Caco-2 (cell line): Measurements from ENCODE around the gene P3H4. TPM values are rescaled to one million over a fixed set of nuclear protein-coding genes. Genes with fewer than 3 reads are reported as not detected.

Source experiments
- BruUV-seq: library from RNA; stranded (reverse); fragments of 400-500 nt; replicated peaks from 2 replicates; lab custom pipeline; 2021; lab: Mats Ljungman, UMichigan
- CTCF ChIA-PET: fragments of 300-600 bp; sonication (Branson Sonifier 250); formaldehyde crosslinking; loops from one replicate; lab custom pipeline; 2022; ENCODE audit warnings: antibody characterized with exemption; lab: Charles Lee
- POLR2A ChIA-PET: fragments of 300-600 bp; sonication (Branson Sonifier 250); formaldehyde crosslinking; loops from one replicate; lab custom pipeline; 2022; ENCODE audit warnings: antibody characterized with exemption; lab: Charles Lee
- DNase-seq, 2 experiments: peaks; one replicate each; pipeline versions ENCODE4 v3.0.0 to v3.0.0-alpha.2; 2020 to 2022
- H3K27me3 ChIP-seq: replicated peaks from 2 replicates; pipeline ENCODE4 v1.6.0; 2011; ENCODE audit warnings: low read length; ENCODE audit not compliant: control insufficient read depth, insufficient read depth
- H3K36me3 ChIP-seq: 2 replicates; pipeline ENCODE4 v1.5.1; 2011; ENCODE audit warnings: low read length; ENCODE audit not compliant: control insufficient read depth, insufficient read depth
- H3K4me1 ChIP-seq: fragments of 250-450 bp; sonication (Bioruptor Pico); 2 replicates; pipeline ENCODE4 v1.5.1; 2020; ENCODE audit warnings: mild to moderate bottlenecking
- H3K4me3 ChIP-seq: 2 replicates; pipeline ENCODE4 v1.5.1; 2011; ENCODE audit warnings: low read depth, mild to moderate bottlenecking, control low read depth, low read length
- H3K9me3 ChIP-seq: fragments of 250-450 bp; sonication (Bioruptor Pico); 2 replicates; pipeline ENCODE4 v1.5.1; 2020; ENCODE audit warnings: mild to moderate bottlenecking, moderate library complexity
- H3K27ac Mint-ChIP-seq: one replicate; pipeline ENCODE4 v1.8.0; 2022; ENCODE audit warnings: mixed read lengths; ENCODE audit not compliant: unreplicated experiment
- H3K27me3 Mint-ChIP-seq: one replicate; pipeline ENCODE4 v1.8.0; 2022; ENCODE audit warnings: mixed read lengths; ENCODE audit not compliant: insufficient read depth, unreplicated experiment
- H3K36me3 Mint-ChIP-seq: one replicate; pipeline ENCODE4 v1.8.0; 2022; ENCODE audit warnings: mild to moderate bottlenecking, mixed read lengths; ENCODE audit not compliant: insufficient read depth, unreplicated experiment
- H3K4me1 Mint-ChIP-seq: one replicate; pipeline ENCODE4 v1.8.0; 2022; ENCODE audit warnings: low read depth, mixed read lengths; ENCODE audit not compliant: unreplicated experiment
- H3K4me3 Mint-ChIP-seq: one replicate; pipeline ENCODE4 v1.8.0; 2022; ENCODE audit warnings: mild to moderate bottlenecking, moderate library complexity, mixed read lengths; ENCODE audit not compliant: unreplicated experiment
- H3K9me3 Mint-ChIP-seq: one replicate; pipeline ENCODE4 v1.8.0; 2022; ENCODE audit warnings: mixed read lengths; ENCODE audit not compliant: unreplicated experiment
- intact Hi-C: fragments of 100-400 bp; cut with micrococcal nuclease; formaldehyde crosslinking; loops from one replicate; pipeline ENCODE4 v1.10.0; 2022; ENCODE audit not compliant: unreplicated experiment
- total RNA-seq: library from RNA; stranded (reverse); gene quantifications from 2 replicates; pipeline ENCODE4 v1.2.3, GENCODE V29; 2022
- TF ChIP-seq, protein P1 (sequence below), 2 experiments: fragments of 200-600 bp in 1 of 2; IDR thresholded peaks; 1 replicate in 1 of 2; 2 replicates in 1 of 2; pipeline versions ENCODE4 v1.5.1 to v1.8.0; 2011 to 2022; ENCODE audit warnings: antibody characterized with exemption in 1 of 2, control low read depth in 1 of 2, inconsistent platforms in 1 of 2, low read depth in 1 of 2, low read length in 1 of 2, mild to moderate bottlenecking in 1 of 2, moderate library complexity in 1 of 2; ENCODE audit not compliant: insufficient read depth in 1 of 2, severe bottlenecking in 1 of 2, unreplicated experiment in 1 of 2

P3H4 gene
- total RNA-seq, 1 experiment from 2014 or later = 39.2 TPM

DNA sequence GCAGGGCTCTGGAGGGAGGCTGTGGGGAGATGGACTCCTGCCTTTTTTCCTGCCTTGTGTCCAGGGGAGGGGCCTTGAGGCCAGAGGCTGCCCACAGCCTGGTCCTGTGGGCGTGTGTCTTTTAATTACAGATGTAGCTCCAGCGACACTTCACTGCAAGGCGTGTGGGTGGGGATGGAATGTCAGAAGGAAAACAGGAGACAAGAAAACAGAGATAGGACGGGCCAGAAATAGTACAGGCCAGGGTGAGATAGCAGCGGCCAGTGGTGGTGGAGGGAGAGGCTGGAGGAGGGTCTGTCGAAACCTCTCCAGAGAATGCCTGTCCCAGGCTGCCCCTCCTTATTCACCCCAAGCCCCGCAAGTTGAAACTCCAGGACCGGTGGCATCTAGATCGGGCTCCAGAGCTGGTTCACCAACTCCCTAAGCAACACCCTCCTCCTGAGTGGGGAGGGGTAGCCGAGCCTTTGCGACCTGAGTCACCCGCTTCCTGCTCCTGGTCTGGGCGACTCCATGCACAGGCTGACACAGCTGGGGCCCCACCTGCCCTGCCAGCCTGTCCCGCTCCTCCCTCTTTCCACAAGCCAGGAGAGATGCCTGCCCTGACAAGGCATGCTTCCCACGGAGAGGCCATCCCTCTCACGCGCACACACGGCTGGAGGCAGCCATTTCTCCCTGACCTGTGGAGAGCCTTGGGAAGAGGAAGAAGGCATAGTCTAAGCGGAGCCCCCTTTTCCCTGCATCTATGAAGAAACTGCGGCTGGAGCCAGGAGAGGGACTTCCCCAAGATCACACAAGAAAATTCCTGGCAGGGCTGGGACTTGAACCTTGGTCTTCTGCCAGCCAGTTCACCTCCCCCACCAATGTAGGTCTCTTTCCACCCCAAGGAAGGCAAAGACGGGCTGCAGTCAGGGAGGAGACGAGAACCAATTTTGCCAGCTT, 18.6 kb downstream of the P3H4 start:
- peak overlapping the region; percentile 83 for H3K27ac Mint-ChIP-seq
- peak overlapping the region; percentile 34 for H3K4me3 ChIP-seq

DNA sequence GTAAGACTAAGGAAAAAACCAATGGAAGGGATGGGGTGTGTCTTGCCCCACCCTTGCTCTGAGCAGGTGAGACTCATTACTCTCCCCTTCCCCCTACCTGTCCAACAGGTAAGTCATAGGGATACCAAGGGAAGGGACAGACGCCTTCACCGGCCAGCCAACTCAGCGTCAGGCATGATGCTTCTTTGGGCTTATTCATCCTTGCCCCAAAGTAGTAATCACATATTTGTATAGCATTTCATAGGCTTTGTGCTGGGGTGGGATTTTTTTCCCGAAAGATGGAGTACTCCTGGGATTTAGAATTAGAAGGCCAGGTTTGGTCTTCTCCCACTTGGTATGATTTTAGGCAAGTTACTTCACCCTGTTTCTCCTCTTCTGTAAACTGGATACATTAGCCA, 24.7 kb downstream of the P3H4 start:
- Histone ChIP-seq H3K36me3 (peaks cover 4% of the 10 kb centered on the region; the same call in 1 of the 2 replicates), H3K4me3 (no peak overlapping the region), H3K27me3 (no peaks in the 10 kb centered on the region), H3K4me1 (peaks cover 22% of the 10 kb centered on the region), H3K9me3 (no peaks in the 10 kb centered on the region)
- intact Hi-C loops = loop anchor here (1.0 kb wide), 1 partner anchor 15 kb away; no protein-coding TSS in a partner anchor
- TF ChIP-seq, protein P1, sequence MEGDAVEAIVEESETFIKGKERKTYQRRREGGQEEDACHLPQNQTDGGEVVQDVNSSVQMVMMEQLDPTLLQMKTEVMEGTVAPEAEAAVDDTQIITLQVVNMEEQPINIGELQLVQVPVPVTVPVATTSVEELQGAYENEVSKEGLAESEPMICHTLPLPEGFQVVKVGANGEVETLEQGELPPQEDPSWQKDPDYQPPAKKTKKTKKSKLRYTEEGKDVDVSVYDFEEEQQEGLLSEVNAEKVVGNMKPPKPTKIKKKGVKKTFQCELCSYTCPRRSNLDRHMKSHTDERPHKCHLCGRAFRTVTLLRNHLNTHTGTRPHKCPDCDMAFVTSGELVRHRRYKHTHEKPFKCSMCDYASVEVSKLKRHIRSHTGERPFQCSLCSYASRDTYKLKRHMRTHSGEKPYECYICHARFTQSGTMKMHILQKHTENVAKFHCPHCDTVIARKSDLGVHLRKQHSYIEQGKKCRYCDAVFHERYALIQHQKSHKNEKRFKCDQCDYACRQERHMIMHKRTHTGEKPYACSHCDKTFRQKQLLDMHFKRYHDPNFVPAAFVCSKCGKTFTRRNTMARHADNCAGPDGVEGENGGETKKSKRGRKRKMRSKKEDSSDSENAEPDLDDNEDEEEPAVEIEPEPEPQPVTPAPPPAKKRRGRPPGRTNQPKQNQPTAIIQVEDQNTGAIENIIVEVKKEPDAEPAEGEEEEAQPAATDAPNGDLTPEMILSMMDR (IDR thresholded peaks at IDR 0.05; ENCODE audit: insufficient read depth in 1 of 2, low read depth in 1 of 2, low read length in 1 of 2, severe bottlenecking in 1 of 2, unreplicated experiment in 1 of 2) = no peak
- H3K36me3 Mint-ChIP-seq = peaks cover 55% of the 10 kb centered on the region
- no TSS peak for BruUV-seq
- POLR2A ChIA-PET = interaction anchor here (0.5 to 3.4 kb wide), 20 partner anchors 7 to 1300 kb away, joined by 3 to 243 read pairs (median 4); partner anchors contain the start of genes ACLY, EIF1, FKBP10 and KLHL11
- no peaks in the 10 kb centered on the region for H3K27me3 Mint-ChIP-seq
- H3K9me3 Mint-ChIP-seq = no peaks in the 10 kb centered on the region
- peaks cover 40% of the 10 kb centered on the region for H3K4me1 Mint-ChIP-seq
- DNase-seq = no peak
- H3K27ac Mint-ChIP-seq = peak overlapping the region; percentile 93
- H3K4me3 Mint-ChIP-seq = peak overlapping the region; percentile 74
- CTCF ChIA-PET = interaction anchor here (0.6 to 4.4 kb wide), 21 partner anchors 8 to 396 kb away, joined by 3 to 169 read pairs (median 5); partner anchors contain the start of genes ACLY, EIF1, FKBP10 and KLHL11

More for the DNA sequence above, 18.6 kb downstream of the P3H4 start:
- intact Hi-C loops = loop anchor here (1.0 kb wide), 2 partner anchors 8 to 21 kb away; no protein-coding TSS in a partner anchor
- Histone ChIP-seq H3K4me1 (peaks cover 50% of the 10 kb centered on the region), H3K36me3 (no peaks in the 10 kb centered on the region), H3K27me3 (no peaks in the 10 kb centered on the region), H3K9me3 (no peaks in the 10 kb centered on the region)
- ChIA-PET POLR2A (interaction anchor here (0.8 to 2.5 kb wide), 9 partner anchors 7 to 224 kb away, joined by 3 to 44 read pairs (median 5); partner anchors contain the start of genes ACLY, DNAJC7, EIF1 and JUP), CTCF (interaction anchor here (0.6 to 4.4 kb wide), 9 partner anchors 8 to 134 kb away, joined by 3 to 45 read pairs (median 4); partner anchors contain the start of genes JUP and P3H4)
- no peaks in the 10 kb centered on the region for H3K27me3 Mint-ChIP-seq
- H3K4me3 Mint-ChIP-seq = peak overlapping the region; percentile 67
- H3K9me3 Mint-ChIP-seq = no peaks in the 10 kb centered on the region
- TF ChIP-seq, protein P1 (IDR thresholded peaks at IDR 0.05; ENCODE audit: insufficient read depth in 1 of 2, low read depth in 1 of 2, low read length in 1 of 2, severe bottlenecking in 1 of 2, unreplicated experiment in 1 of 2) = no peak
- H3K36me3 Mint-ChIP-seq = peaks cover 33% of the 10 kb centered on the region
- H3K4me1 Mint-ChIP-seq = peaks cover 53% of the 10 kb centered on the region
- DNase-seq = peak; percentile 94 to 97
- TSS peak; percentile 76 for BruUV-seq
